Measurements from ENCODE around the gene SERPINA1. TPM values are rescaled to one million over a fixed set of nuclear protein-coding genes. Genes with fewer than 3 reads are reported as not detected.

SERPINA1 gene
- total RNA-seq, 2 experiments from 2014 or later: 4.3 to 4.7 TPM

GRCh38 chr14:94332587-94332986 lies 55.8 kb downstream of the SERPINA1 start:
- H3K4me3 ChIP-seq (ENCODE audit: low read length): no peak overlapping the region
- H3K36me3 ChIP-seq (ENCODE audit: insufficient read depth, low read length): no peaks in the 10 kb centered on the region
- TF ChIP-seq CTCF (IDR thresholded peaks at IDR 0.05): no peak
- no peak overlapping the region for H3K4me3 Mint-ChIP-seq
- no peak overlapping the region for H3K27ac ChIP-seq (ENCODE audit: low read depth in 1 of 2, low read length in 2 of 2)
- H3K4me1 ChIP-seq (ENCODE audit: insufficient read depth, low read length): no peaks in the 10 kb centered on the region
- H3K27me3 ChIP-seq (ENCODE audit: control insufficient read depth in 1 of 2, insufficient read depth in 2 of 2, low read length in 2 of 2): no peaks in the 10 kb centered on the region
- H3K36me3 Mint-ChIP-seq (ENCODE audit: low read depth): no peaks in the 10 kb centered on the region
- intact Hi-C loops (cut with DNase I, micrococcal nuclease): no loop called here
- ATAC-seq (ENCODE audit: poor library complexity): no peak
- peaks cover 22% of the 10 kb centered on the region for H3K27me3 Mint-ChIP-seq
- H3K9me3 Mint-ChIP-seq: peaks cover 2% of the 10 kb centered on the region
- no peak for DNase-seq
- no peaks in the 10 kb centered on the region for H3K9me3 ChIP-seq (ENCODE audit: control insufficient read depth in 1 of 2, insufficient read depth in 1 of 2, low read length in 2 of 2)
- no peaks in the 10 kb centered on the region for H3K4me1 Mint-ChIP-seq (ENCODE audit: low read depth)
- ChIA-PET POLR2A (no interaction called here), CTCF (no interaction called here)
- no peak overlapping the region for H3K27ac Mint-ChIP-seq

GRCh38 chr14:94332063-94332583 lies 56.3 kb downstream of the SERPINA1 start:
- Histone ChIP-seq H3K36me3 (ENCODE audit: insufficient read depth, low read length) (no peaks in the 10 kb centered on the region), H3K4me3 (ENCODE audit: low read length) (no peak overlapping the region), H3K27ac (ENCODE audit: low read depth in 1 of 2, low read length in 2 of 2) (no peak overlapping the region), H3K4me1 (ENCODE audit: insufficient read depth, low read length) (no peaks in the 10 kb centered on the region), H3K27me3 (ENCODE audit: control insufficient read depth in 1 of 2, insufficient read depth in 2 of 2, low read length in 2 of 2) (no peaks in the 10 kb centered on the region), H3K9me3 (ENCODE audit: control insufficient read depth in 1 of 2, insufficient read depth in 1 of 2, low read length in 2 of 2) (no peaks in the 10 kb centered on the region)
- no peaks in the 10 kb centered on the region for H3K4me1 Mint-ChIP-seq (ENCODE audit: low read depth)
- peaks cover 2% of the 10 kb centered on the region for H3K9me3 Mint-ChIP-seq
- H3K27me3 Mint-ChIP-seq: peaks cover 22% of the 10 kb centered on the region
- H3K36me3 Mint-ChIP-seq (ENCODE audit: low read depth): no peaks in the 10 kb centered on the region
- no peak overlapping the region for H3K4me3 Mint-ChIP-seq
- H3K27ac Mint-ChIP-seq: no peak overlapping the region
- ChIA-PET POLR2A (no interaction called here), CTCF (no interaction called here)
- ATAC-seq (ENCODE audit: poor library complexity) (no peak), DNase-seq (no peak)
- TF ChIP-seq CTCF (IDR thresholded peaks at IDR 0.05): no peak
- intact Hi-C loops (cut with DNase I, micrococcal nuclease): no loop called here

GRCh38 chr14:94331462-94331861 lies 56.9 kb downstream of the SERPINA1 start:
- Mint-ChIP-seq H3K27ac (no peak overlapping the region), H3K9me3 (peaks cover 2% of the 10 kb centered on the region), H3K4me3 (no peak overlapping the region), H3K36me3 (ENCODE audit: low read depth) (no peaks in the 10 kb centered on the region), H3K27me3 (peaks cover 22% of the 10 kb centered on the region), H3K4me1 (ENCODE audit: low read depth) (no peaks in the 10 kb centered on the region)
- Histone ChIP-seq H3K36me3 (ENCODE audit: insufficient read depth, low read length) (no peaks in the 10 kb centered on the region), H3K27me3 (ENCODE audit: control insufficient read depth in 1 of 2, insufficient read depth in 2 of 2, low read length in 2 of 2) (no peaks in the 10 kb centered on the region), H3K4me3 (ENCODE audit: low read length) (no peak overlapping the region), H3K27ac (ENCODE audit: low read depth in 1 of 2, low read length in 2 of 2) (no peak overlapping the region), H3K4me1 (ENCODE audit: insufficient read depth, low read length) (no peaks in the 10 kb centered on the region), H3K9me3 (ENCODE audit: control insufficient read depth in 1 of 2, insufficient read depth in 1 of 2, low read length in 2 of 2) (no peaks in the 10 kb centered on the region)
- ATAC-seq (ENCODE audit: poor library complexity) (no peak), DNase-seq (no peak)
- no peak for TF ChIP-seq CTCF (IDR thresholded peaks at IDR 0.05)
- intact Hi-C loops (cut with DNase I, micrococcal nuclease): no loop called here
- CTCF ChIA-PET: no interaction called here
- POLR2A ChIA-PET: no interaction called here

Data from CD4-positive, alpha-beta T cell (primary cell).